ENCODE measurements around the gene ANKFY1. TPM values are rescaled to one million over a fixed set of nuclear protein-coding genes. Genes with fewer than 3 reads are reported as not detected.

Gene ANKFY1
- total RNA-seq, 2 experiments from 2014 or later, result 34.6 to 40.5 TPM

- ChIA-PET POLR2A (interaction anchor here (3.4 kb wide), 1 partner anchor 31 kb away, joined by 27 read pairs; the partner anchor contains the start of genes CYB5D2 and ZZEF1), CTCF (interaction anchor here (0.9 to 4.9 kb wide), 2 partner anchors 26 to 73 kb away, joined by 3 to 19 read pairs; no protein-coding TSS in a partner anchor)
- peaks cover 51% of the 10 kb centered on the region for H3K4me1 Mint-ChIP-seq (ENCODE audit: low read depth)
- no peak overlapping the region for H3K4me3 Mint-ChIP-seq
- peaks cover 76% of the 10 kb centered on the region for H3K36me3 Mint-ChIP-seq
- no peak for DNase-seq
- intact Hi-C loops (cut with micrococcal nuclease), result no loop called here
- H3K27me3 Mint-ChIP-seq, result no peaks in the 10 kb centered on the region
- no peaks in the 10 kb centered on the region for H3K9me3 Mint-ChIP-seq
- H3K27ac Mint-ChIP-seq, result peak overlapping the region; percentile 55
These were observed 90.0 kb downstream of the ANKFY1 start for GRCh38 chr17:4173781-4174180.

GRCh38 chr17:4172356-4172755 lies 91.4 kb downstream of the ANKFY1 start:
- intact Hi-C loops (cut with micrococcal nuclease), result no loop called here
- Mint-ChIP-seq H3K27ac (no peak overlapping the region), H3K4me1 (ENCODE audit: low read depth) (peaks cover 40% of the 10 kb centered on the region), H3K4me3 (no peak overlapping the region), H3K27me3 (no peaks in the 10 kb centered on the region), H3K36me3 (peaks cover 69% of the 10 kb centered on the region), H3K9me3 (no peaks in the 10 kb centered on the region)
- ChIA-PET CTCF (no interaction called here), POLR2A (no interaction called here)
- DNase-seq, result no peak

- no peaks in the 10 kb centered on the region for H3K27me3 Mint-ChIP-seq
- peaks cover 24% of the 10 kb centered on the region for H3K4me1 Mint-ChIP-seq (ENCODE audit: low read depth)
- peaks cover 67% of the 10 kb centered on the region for H3K36me3 Mint-ChIP-seq
- ChIA-PET POLR2A (no interaction called here), CTCF (no interaction called here)
- H3K9me3 Mint-ChIP-seq, result no peaks in the 10 kb centered on the region
- H3K4me3 Mint-ChIP-seq, result no peak overlapping the region
- intact Hi-C loops (cut with micrococcal nuclease), result no loop called here
- DNase-seq, result no peak
- H3K27ac Mint-ChIP-seq, result no peak overlapping the region
These were observed 93.0 kb downstream of the ANKFY1 start for GRCh38 chr17:4170639-4171280.

- Mint-ChIP-seq H3K36me3 (peaks cover 56% of the 10 kb centered on the region), H3K27me3 (no peaks in the 10 kb centered on the region), H3K9me3 (no peaks in the 10 kb centered on the region), H3K4me3 (no peak overlapping the region), H3K27ac (no peak overlapping the region), H3K4me1 (ENCODE audit: low read depth) (no peaks in the 10 kb centered on the region)
- no peak for DNase-seq
- POLR2A ChIA-PET, result no interaction called here
- CTCF ChIA-PET, result interaction anchor here (0.7 to 2.8 kb wide), 2 partner anchors 11 to 130 kb away, joined by 3 to 8 read pairs; no protein-coding TSS in a partner anchor
- intact Hi-C loops (cut with micrococcal nuclease), result no loop called here
These were observed 96.0 kb downstream of the ANKFY1 start for GRCh38 chr17:4167786-4168185.

- Mint-ChIP-seq H3K4me3 (no peak overlapping the region), H3K27me3 (no peaks in the 10 kb centered on the region), H3K36me3 (peaks cover 43% of the 10 kb centered on the region), H3K9me3 (no peaks in the 10 kb centered on the region), H3K4me1 (ENCODE audit: low read depth) (peaks cover 9% of the 10 kb centered on the region), H3K27ac (no peak overlapping the region)
- DNase-seq, result no peak
- CTCF ChIA-PET, result interaction anchor here (2.8 kb wide), 1 partner anchor 10 kb away, joined by 8 read pairs; no protein-coding TSS in a partner anchor
- intact Hi-C loops (cut with micrococcal nuclease), result no loop called here
- POLR2A ChIA-PET, result interaction anchor here (1.0 kb wide), 1 partner anchor 10 kb away, joined by 4 read pairs; no protein-coding TSS in a partner anchor
These were observed 97.4 kb downstream of the ANKFY1 start for GRCh38 chr17:4166419-4166818.

GRCh38 chr17:4165301-4166010 lies 98.3 kb downstream of the ANKFY1 start:
- H3K27me3 Mint-ChIP-seq, result no peaks in the 10 kb centered on the region
- peaks cover 36% of the 10 kb centered on the region for H3K36me3 Mint-ChIP-seq
- no peak overlapping the region for H3K27ac Mint-ChIP-seq
- peaks cover 10% of the 10 kb centered on the region for H3K4me1 Mint-ChIP-seq (ENCODE audit: low read depth)
- no peak for DNase-seq
- ChIA-PET CTCF (interaction anchor here (0.7 to 2.8 kb wide), 3 partner anchors 9 to 13 kb away, joined by 3 to 8 read pairs (median 5); no protein-coding TSS in a partner anchor), POLR2A (no interaction called here)
- H3K4me3 Mint-ChIP-seq, result no peak overlapping the region
- intact Hi-C loops (cut with micrococcal nuclease), result no loop called here
- H3K9me3 Mint-ChIP-seq, result no peaks in the 10 kb centered on the region

GRCh38 chr17:4163951-4164350 lies 99.8 kb downstream of the ANKFY1 start:
- Mint-ChIP-seq H3K27ac (no peak overlapping the region), H3K9me3 (no peaks in the 10 kb centered on the region), H3K36me3 (peaks cover 22% of the 10 kb centered on the region), H3K4me3 (no peak overlapping the region), H3K4me1 (ENCODE audit: low read depth) (peaks cover 10% of the 10 kb centered on the region), H3K27me3 (no peaks in the 10 kb centered on the region)
- POLR2A ChIA-PET, result no interaction called here
- CTCF ChIA-PET, result interaction anchor here (1.0 to 1.8 kb wide), 2 partner anchors 12 to 250 kb away, joined by 3 to 5 read pairs; no protein-coding TSS in a partner anchor
- intact Hi-C loops (cut with micrococcal nuclease), result no loop called here
- DNase-seq, result no peak

- POLR2A ChIA-PET, result interaction anchor here (0.6 to 3.3 kb wide), 2 partner anchors 19 to 283 kb away, joined by 4 to 16 read pairs; partner anchors contain the start of genes CYB5D2 and ZZEF1
- CTCF ChIA-PET, result interaction anchor here (1.0 kb wide), 1 partner anchor 249 kb away, joined by 3 read pairs; no protein-coding TSS in a partner anchor
- Mint-ChIP-seq H3K36me3 (peaks cover 21% of the 10 kb centered on the region), H3K27me3 (no peaks in the 10 kb centered on the region), H3K4me3 (no peak overlapping the region), H3K4me1 (ENCODE audit: low read depth) (peaks cover 10% of the 10 kb centered on the region), H3K9me3 (no peaks in the 10 kb centered on the region), H3K27ac (peak overlapping the region; percentile 42)
- no peak for DNase-seq
- intact Hi-C loops (cut with micrococcal nuclease), result no loop called here
These were observed 100.9 kb downstream of the ANKFY1 start for GRCh38 chr17:4162775-4163466.

GRCh38 chr17:4162321-4162720 lies 101.5 kb downstream of the ANKFY1 start:
- DNase-seq, result peak; percentile 48
- peaks cover 15% of the 10 kb centered on the region for H3K36me3 Mint-ChIP-seq
- H3K9me3 Mint-ChIP-seq, result no peaks in the 10 kb centered on the region
- H3K4me1 Mint-ChIP-seq (ENCODE audit: low read depth), result peaks cover 10% of the 10 kb centered on the region
- H3K27me3 Mint-ChIP-seq, result no peaks in the 10 kb centered on the region
- intact Hi-C loops (cut with micrococcal nuclease), result no loop called here
- peak overlapping the region; percentile 42 for H3K27ac Mint-ChIP-seq
- H3K4me3 Mint-ChIP-seq, result no peak overlapping the region
- ChIA-PET CTCF (no interaction called here), POLR2A (interaction anchor here (0.6 to 3.3 kb wide), 2 partner anchors 14 to 18 kb away, joined by 5 to 16 read pairs; partner anchors contain the start of genes CYB5D2 and ZZEF1)

GRCh38 chr17:4161967-4162305 lies 101.8 kb downstream of the ANKFY1 start:
- Mint-ChIP-seq H3K27me3 (no peaks in the 10 kb centered on the region), H3K36me3 (peaks cover 11% of the 10 kb centered on the region), H3K4me1 (ENCODE audit: low read depth) (peaks cover 10% of the 10 kb centered on the region), H3K4me3 (no peak overlapping the region), H3K27ac (peak overlapping the region; percentile 59), H3K9me3 (no peaks in the 10 kb centered on the region)
- intact Hi-C loops (cut with micrococcal nuclease), result no loop called here
- ChIA-PET POLR2A (interaction anchor here (0.6 to 3.3 kb wide), 2 partner anchors 14 to 18 kb away, joined by 5 to 16 read pairs; partner anchors contain the start of genes CYB5D2 and ZZEF1), CTCF (no interaction called here)
- no peak for DNase-seq

GRCh38 chr17:4161192-4161966 lies 102.4 kb downstream of the ANKFY1 start:
- Mint-ChIP-seq H3K27me3 (no peaks in the 10 kb centered on the region), H3K36me3 (peaks cover 8% of the 10 kb centered on the region), H3K4me3 (no peak overlapping the region), H3K4me1 (ENCODE audit: low read depth) (peaks cover 10% of the 10 kb centered on the region), H3K27ac (peak overlapping the region; percentile 59), H3K9me3 (no peaks in the 10 kb centered on the region)
- ChIA-PET CTCF (no interaction called here), POLR2A (interaction anchor here (3.3 kb wide), 1 partner anchor 17 kb away, joined by 16 read pairs; the partner anchor contains the start of genes CYB5D2 and ZZEF1)
- DNase-seq, result no peak
- intact Hi-C loops (cut with micrococcal nuclease), result no loop called here

All from activated CD4-positive, alpha-beta memory T cell treated with anti-CD3 and anti-CD28 coated beads for 36 hours (primary cell).